Immature natural killer cell (primary cell): Measurements from ENCODE around the gene CD3E. TPM values are rescaled to one million over a fixed set of nuclear protein-coding genes. Genes with fewer than 3 reads are reported as not detected.
A peak's percentile ranks its signal among the peaks of the same experiment; 100 is the strongest.

ENCODE experiments used
- DNase-seq, 3 donors: peaks; one replicate each; pipeline ENCODE4 v3.0.0; 2022; ENCODE audit warnings: mixed read lengths in 1 of 3
- H3K27ac Mint-ChIP-seq, 6 donors: one replicate each; pipeline ENCODE4 v1.8.0; 2020; ENCODE audit warnings: mixed read lengths in 6 of 6, mild to moderate bottlenecking in 5 of 6, inconsistent platforms in 4 of 6, moderate library complexity in 3 of 6
- H3K27me3 Mint-ChIP-seq, 3 donors: one replicate each; pipeline ENCODE4 v1.8.0; 2020 to 2021; ENCODE audit warnings: low read depth in 3 of 3, mild to moderate bottlenecking in 3 of 3, mixed read lengths in 3 of 3, moderate library complexity in 3 of 3, inconsistent platforms in 1 of 3
- H3K36me3 Mint-ChIP-seq, 3 donors: one replicate each; pipeline ENCODE4 v1.8.0; 2020; ENCODE audit warnings: mixed read lengths in 3 of 3, inconsistent platforms in 2 of 3, mild to moderate bottlenecking in 2 of 3
- H3K4me1 Mint-ChIP-seq, 2 donors: one replicate each; pipeline ENCODE4 v1.8.0; 2020; ENCODE audit warnings: inconsistent platforms in 2 of 2, mild to moderate bottlenecking in 2 of 2, mixed read lengths in 2 of 2, moderate library complexity in 1 of 2
- H3K4me3 Mint-ChIP-seq, 5 donors: one replicate each; pipeline ENCODE4 v1.8.0; 2020; ENCODE audit warnings: mild to moderate bottlenecking in 5 of 5, mixed read lengths in 5 of 5, inconsistent platforms in 3 of 5, moderate library complexity in 3 of 5
- H3K9me3 Mint-ChIP-seq, 6 donors: one replicate each; pipeline ENCODE4 v1.8.0; 2020; ENCODE audit warnings: mild to moderate bottlenecking in 6 of 6, mixed read lengths in 6 of 6, inconsistent platforms in 4 of 6, moderate library complexity in 3 of 6
- polyA plus RNA-seq, 3 donors: library from polyadenylated mRNA; unstranded; fragments of 300-500 nt; fragmentation: Illumina TruSeq; gene quantifications; one replicate each; pipeline ENCODE4 v1.2.3, GENCODE V29; 2021

The CD3E gene
- polyA plus RNA-seq, 3 donors from 2014 or later: 50.4 to 456 (median 296) TPM

GRCh38 chr11:118341815-118342489, 37.4 kb downstream of the CD3E start:
- Mint-ChIP-seq H3K4me3 (peak overlapping the region in 4 of 5 donors; percentile 22 to 88 (median 58)), H3K4me1 (peaks cover 45 to 51% of the 10 kb centered on the region in 2 donors), H3K27ac (peak overlapping the region in 5 of 6 donors; percentile 80 to 100 (median 97)), H3K36me3 (peaks cover 0 to 8% (median 5%) of the 10 kb centered on the region in 3 donors), H3K9me3 (no peaks in the 10 kb centered on the region), H3K27me3 (peaks cover 4 to 19% (median 6%) of the 10 kb centered on the region in 3 donors)
- no peak for DNase-seq

GRCh38 chr11:118342503-118343161, 38.1 kb downstream of the CD3E start, which contains the start of gene CD3D:
CD3D (minus strand) TSS chr11:118342705; CDS start chr11:118342607, 98 bp downstream.
- Mint-ChIP-seq H3K4me1 (peaks cover 44 to 49% of the 10 kb centered on the region in 2 donors), H3K36me3 (peaks cover 0 to 11% (median 5%) of the 10 kb centered on the region in 3 donors), H3K9me3 (no peaks in the 10 kb centered on the region), H3K4me3 (peak within 1 kb of the TSS in 4 of 5 donors; percentile 22 to 88 (median 58)), H3K27ac (peak within 1 kb of the TSS in 5 of 6 donors; percentile 80 to 100 (median 97)), H3K27me3 (peaks cover 4 to 19% (median 5%) of the 10 kb centered on the region in 3 donors)
- DNase-seq: peak in 1 of 3 donors; percentile 31

GRCh38 chr11:118343248-118343647, 38.7 kb downstream of the CD3E start:
- H3K27me3 Mint-ChIP-seq: peaks cover 4 to 17% (median 5%) of the 10 kb centered on the region in 3 donors
- peak overlapping the region in 5 of 6 donors; percentile 21 to 97 (median 43) for H3K27ac Mint-ChIP-seq
- H3K9me3 Mint-ChIP-seq: no peaks in the 10 kb centered on the region
- H3K4me1 Mint-ChIP-seq: peaks cover 38 to 43% of the 10 kb centered on the region in 2 donors
- H3K4me3 Mint-ChIP-seq: peak overlapping the region in 2 of 5 donors; percentile 36 to 88
- H3K36me3 Mint-ChIP-seq: peaks cover 0 to 11% (median 5%) of the 10 kb centered on the region in 3 donors
- no peak for DNase-seq

- H3K4me3 Mint-ChIP-seq: peak within 1 kb of the TSS in 3 of 5 donors; percentile 42 to 88 (median 47)
- DNase-seq: peak in 1 of 3 donors; percentile 25
- H3K36me3 Mint-ChIP-seq: peaks cover 0 to 11% (median 5%) of the 10 kb centered on the region in 3 donors
- H3K27ac Mint-ChIP-seq: peak within 1 kb of the TSS in 5 of 6 donors; percentile 21 to 97 (median 78)
- H3K27me3 Mint-ChIP-seq: peaks cover 0 to 10% (median 1%) of the 10 kb centered on the region in 3 donors
- H3K9me3 Mint-ChIP-seq: no peaks in the 10 kb centered on the region
- H3K4me1 Mint-ChIP-seq: peaks cover 30 to 35% of the 10 kb centered on the region in 2 donors
Observed at GRCh38 chr11:118343981-118344515, 39.5 kb downstream of the CD3E start, which contains the start of gene CD3G. CD3G (plus strand) TSS chr11:118344344; CDS start chr11:118344424, 80 bp downstream.

GRCh38 chr11:118349475-118349874, 44.9 kb downstream of the CD3E start:
- Mint-ChIP-seq H3K9me3 (no peaks in the 10 kb centered on the region), H3K27ac (peak overlapping the region in 1 of 6 donors; percentile 7), H3K36me3 (peaks cover 0 to 11% (median 5%) of the 10 kb centered on the region in 3 donors), H3K27me3 (peaks cover 2 to 7% (median 4%) of the 10 kb centered on the region in 3 donors), H3K4me3 (no peak overlapping the region), H3K4me1 (peaks cover 24 to 26% of the 10 kb centered on the region in 2 donors)
- DNase-seq: no peak

GRCh38 chr11:118353084-118353710, 48.7 kb downstream of the CD3E start:
- DNase-seq: peak; percentile 45 to 57 (median 53)
- Mint-ChIP-seq H3K4me3 (peak overlapping the region in 3 of 5 donors; percentile 13 to 47 (median 18)), H3K27ac (peak overlapping the region in 5 of 6 donors; percentile 41 to 81 (median 71)), H3K4me1 (peaks cover 11 to 21% of the 10 kb centered on the region in 2 donors), H3K27me3 (peaks cover 1 to 3% (median 2%) of the 10 kb centered on the region in 3 donors), H3K36me3 (no peaks in the 10 kb centered on the region), H3K9me3 (no peaks in the 10 kb centered on the region)

GRCh38 chr11:118358071-118358470, 53.5 kb downstream of the CD3E start:
- Mint-ChIP-seq H3K27me3 (peaks cover 12 to 16% (median 14%) of the 10 kb centered on the region in 3 donors), H3K27ac (peak overlapping the region in 2 of 6 donors; percentile 5 to 29), H3K9me3 (no peaks in the 10 kb centered on the region), H3K36me3 (peaks cover 0 to 3% (median 0%) of the 10 kb centered on the region in 3 donors), H3K4me1 (peaks cover 42 to 53% of the 10 kb centered on the region in 2 donors), H3K4me3 (no peak overlapping the region)
- no peak for DNase-seq

GRCh38 chr11:118359295-118359958, 54.9 kb downstream of the CD3E start, which contains the start of gene UBE4A:
UBE4A (plus strand) TSS chr11:118359600; CDS start chr11:118365081, 5,481 bp downstream.
- peaks cover 42 to 55% of the 10 kb centered on the region in 2 donors for H3K4me1 Mint-ChIP-seq
- peaks cover 0 to 3% (median 0%) of the 10 kb centered on the region in 3 donors for H3K36me3 Mint-ChIP-seq

GRCh38 chr11:118364956-118365615, 60.6 kb downstream of the CD3E start:
- no peaks in the 10 kb centered on the region for H3K9me3 Mint-ChIP-seq
- H3K27me3 Mint-ChIP-seq: no peaks in the 10 kb centered on the region
- peaks cover 27 to 41% of the 10 kb centered on the region in 2 donors for H3K4me1 Mint-ChIP-seq
- H3K4me3 Mint-ChIP-seq: no peak overlapping the region
- peaks cover 11 to 34% (median 25%) of the 10 kb centered on the region in 3 donors for H3K36me3 Mint-ChIP-seq
- H3K27ac Mint-ChIP-seq: no peak overlapping the region
- no peak for DNase-seq

More at GRCh38 chr11:118359295-118359958, 54.9 kb downstream of the CD3E start, which contains the start of gene UBE4A:
- DNase-seq: peak; percentile 92 to 96 (median 93)
- Mint-ChIP-seq H3K4me3 (peak within 1 kb of the TSS; percentile 91 to 99 (median 95)), H3K9me3 (no peaks in the 10 kb centered on the region), H3K27ac (peak within 1 kb of the TSS; percentile 91 to 98 (median 94)), H3K27me3 (peaks cover 11 to 14% (median 12%) of the 10 kb centered on the region in 3 donors)
